NB4 (cell line): ENCODE data around the gene RCOR1.

Source experiments
- POLR2A ChIP-seq: IDR thresholded peaks from 2 replicates; pipeline ENCODE4 v1.6.1; 2011; ENCODE audit warnings: mild to moderate bottlenecking; ENCODE audit not compliant: insufficient read length; ENCODE audit errors: extremely low read depth
- TF ChIP-seq, protein P1 (sequence below): IDR thresholded peaks from 2 replicates; pipeline ENCODE4 v1.6.1; 2011; ENCODE audit warnings: low read depth, low read length
- TF ChIP-seq, protein P2 (sequence below): IDR thresholded peaks from one replicate; pipeline ENCODE4 v1.5.1; 2012; ENCODE audit warnings: low read depth, low read length

DNA sequence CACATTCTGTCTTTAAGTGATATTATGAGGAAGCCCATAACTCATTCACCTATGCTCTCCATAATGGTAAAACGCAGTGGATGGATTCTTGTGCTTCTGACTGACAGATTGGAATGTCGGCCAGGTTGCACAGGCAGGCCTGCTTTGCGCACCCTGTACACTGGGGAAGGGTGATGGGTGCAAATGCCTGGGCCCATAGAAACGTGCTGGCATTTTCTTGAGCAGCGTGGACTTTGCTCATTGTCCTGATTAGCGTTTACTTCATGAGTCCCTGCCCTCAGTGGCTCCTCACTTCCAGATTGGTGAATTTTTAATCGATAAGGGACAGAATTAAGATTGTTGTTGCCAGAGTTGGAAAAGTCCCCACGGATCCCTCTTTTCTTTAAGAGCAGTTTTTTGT lies 103.9 kb downstream of the RCOR1 start:
- TF ChIP-seq, protein P1, sequence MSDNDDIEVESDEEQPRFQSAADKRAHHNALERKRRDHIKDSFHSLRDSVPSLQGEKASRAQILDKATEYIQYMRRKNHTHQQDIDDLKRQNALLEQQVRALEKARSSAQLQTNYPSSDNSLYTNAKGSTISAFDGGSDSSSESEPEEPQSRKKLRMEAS, result no peak
- TF ChIP-seq POLR2A, result no peak
- TF ChIP-seq, protein P2, sequence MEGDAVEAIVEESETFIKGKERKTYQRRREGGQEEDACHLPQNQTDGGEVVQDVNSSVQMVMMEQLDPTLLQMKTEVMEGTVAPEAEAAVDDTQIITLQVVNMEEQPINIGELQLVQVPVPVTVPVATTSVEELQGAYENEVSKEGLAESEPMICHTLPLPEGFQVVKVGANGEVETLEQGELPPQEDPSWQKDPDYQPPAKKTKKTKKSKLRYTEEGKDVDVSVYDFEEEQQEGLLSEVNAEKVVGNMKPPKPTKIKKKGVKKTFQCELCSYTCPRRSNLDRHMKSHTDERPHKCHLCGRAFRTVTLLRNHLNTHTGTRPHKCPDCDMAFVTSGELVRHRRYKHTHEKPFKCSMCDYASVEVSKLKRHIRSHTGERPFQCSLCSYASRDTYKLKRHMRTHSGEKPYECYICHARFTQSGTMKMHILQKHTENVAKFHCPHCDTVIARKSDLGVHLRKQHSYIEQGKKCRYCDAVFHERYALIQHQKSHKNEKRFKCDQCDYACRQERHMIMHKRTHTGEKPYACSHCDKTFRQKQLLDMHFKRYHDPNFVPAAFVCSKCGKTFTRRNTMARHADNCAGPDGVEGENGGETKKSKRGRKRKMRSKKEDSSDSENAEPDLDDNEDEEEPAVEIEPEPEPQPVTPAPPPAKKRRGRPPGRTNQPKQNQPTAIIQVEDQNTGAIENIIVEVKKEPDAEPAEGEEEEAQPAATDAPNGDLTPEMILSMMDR, result no peak
